Neuronal stem cell (in vitro differentiated cells): Measurements from ENCODE around the gene NR4A1.

Source experiments
- DNase-seq: peaks from one replicate; pipeline ENCODE4 v3.0.0-alpha.2; 2013; ENCODE audit warnings: low spot score
- H2AFZ ChIP-seq: one replicate; pipeline ENCODE4 v1.6.1; 2013; ENCODE audit warnings: mild to moderate bottlenecking, low read length, inconsistent platforms
- H2AK5ac ChIP-seq: 2 replicates; pipeline ENCODE4 v1.6.1; 2013; ENCODE audit warnings: low read depth, mild to moderate bottlenecking, inconsistent platforms, low read length, moderate library complexity, mixed read lengths
- H2BK120ac ChIP-seq: 2 replicates; pipeline ENCODE4 v1.6.1; 2013; ENCODE audit warnings: low read depth, mild to moderate bottlenecking, inconsistent platforms, low read length, moderate library complexity, mixed read lengths
- H2BK12ac ChIP-seq: one replicate; pipeline ENCODE4 v1.6.1; 2013; ENCODE audit warnings: low read length, inconsistent platforms
- H2BK15ac ChIP-seq: 2 replicates; pipeline ENCODE4 v1.6.1; 2013; ENCODE audit warnings: mild to moderate bottlenecking, low read length, inconsistent platforms, mixed read lengths
- H2BK5ac ChIP-seq: one replicate; pipeline ENCODE4 v1.6.1; 2013; ENCODE audit warnings: inconsistent platforms, mild to moderate bottlenecking, low read length, moderate library complexity
- H3K14ac ChIP-seq: one replicate; pipeline ENCODE4 v1.6.1; 2013; ENCODE audit warnings: low read length, inconsistent platforms
- H3K18ac ChIP-seq: 2 replicates; pipeline ENCODE4 v1.6.1; 2013; ENCODE audit warnings: low read length, inconsistent platforms
- H3K23ac ChIP-seq: 2 replicates; pipeline ENCODE4 v1.6.1; 2013; ENCODE audit warnings: low read depth, mild to moderate bottlenecking, mixed read lengths, low read length, inconsistent platforms; ENCODE audit not compliant: poor library complexity
- H3K27ac ChIP-seq: replicated peaks from 3 replicates; pipeline ENCODE4 v1.5.1; 2013; ENCODE audit warnings: low read length, inconsistent platforms
- H3K27me3 ChIP-seq, 3 experiments: 2 replicates each; pipeline ENCODE4 v1.6.1; 2013; ENCODE audit warnings: low read length in 3 of 3, mild to moderate bottlenecking in 2 of 3, inconsistent platforms in 1 of 3, low read depth in 1 of 3, mixed read lengths in 1 of 3, moderate library complexity in 1 of 3; ENCODE audit not compliant: control insufficient read depth in 3 of 3, insufficient read depth in 3 of 3
- H3K36me3 ChIP-seq, 2 donors: replicated peaks in 1 of 2; 2 replicates each; pipeline ENCODE4 v1.6.1; 2013; ENCODE audit warnings: low read length in 2 of 2; ENCODE audit not compliant: control insufficient read depth in 2 of 2, insufficient read depth in 2 of 2
- H3K4ac ChIP-seq: 2 replicates; pipeline ENCODE4 v1.6.1; 2013; ENCODE audit warnings: inconsistent platforms, mild to moderate bottlenecking, low read length, moderate library complexity
- H3K4me1 ChIP-seq, 2 donors: 1 replicate in 1 of 2; 2 replicates in 1 of 2; pipeline ENCODE4 v1.6.1; 2013; ENCODE audit warnings: low read length in 2 of 2, low read depth in 1 of 2; ENCODE audit not compliant: control insufficient read depth in 2 of 2, insufficient read depth in 1 of 2
- H3K4me2 ChIP-seq: one replicate; pipeline ENCODE4 v1.6.1; 2013; ENCODE audit warnings: mild to moderate bottlenecking, low read length, inconsistent platforms; ENCODE audit not compliant: insufficient read depth, poor library complexity, severe bottlenecking
- H3K4me3 ChIP-seq, 2 donors: 2 replicates each; pipeline ENCODE4 v1.5.1; 2013; ENCODE audit warnings: low read length in 2 of 2, mild to moderate bottlenecking in 2 of 2, inconsistent platforms in 1 of 2, moderate library complexity in 1 of 2
- H3K79me1 ChIP-seq: one replicate; pipeline ENCODE4 v1.6.1; 2013; ENCODE audit warnings: low read depth, mild to moderate bottlenecking, inconsistent platforms, low read length, moderate library complexity
- H3K9ac ChIP-seq: one replicate; pipeline ENCODE4 v1.6.1; 2013; ENCODE audit warnings: mild to moderate bottlenecking, low read depth, low read length, inconsistent platforms; ENCODE audit not compliant: poor library complexity
- H3K9me3 ChIP-seq, 2 donors: replicated peaks in 1 of 2; 2 replicates each; pipeline versions ENCODE3 to v1.6.1; 2013; ENCODE audit warnings: low read length in 2 of 2, mild to moderate bottlenecking in 2 of 2, inconsistent platforms in 1 of 2, low read depth in 1 of 2, mixed read lengths in 1 of 2, moderate library complexity in 1 of 2; ENCODE audit not compliant: control insufficient read depth in 2 of 2, insufficient read depth in 1 of 2
- H4K8ac ChIP-seq: one replicate; pipeline ENCODE4 v1.6.1; 2013; ENCODE audit warnings: low read depth, mild to moderate bottlenecking, inconsistent platforms, low read length, moderate library complexity
- H4K91ac ChIP-seq: one replicate; pipeline ENCODE4 v1.6.1; 2013; ENCODE audit warnings: low read length, low read depth, mild to moderate bottlenecking, inconsistent platforms; ENCODE audit not compliant: poor library complexity
- WGBS, 2 donors: extraction: QIAGEN DNeasy Blood & Tissue Kit; methylation state at CpG; one replicate each; pipeline ENCODE4 v1.1.7; 2013; ENCODE audit warnings: missing lambda C conversion rate in 2 of 2, mixed read lengths in 1 of 2; ENCODE audit not compliant: insufficient read length in 2 of 2, insufficient replicate concordance in 1 of 2; ENCODE audit errors: extremely low coverage in 2 of 2; 5-methylcytosine and 5-hydroxymethylcytosine counted together

The NR4A1 gene

DNA sequence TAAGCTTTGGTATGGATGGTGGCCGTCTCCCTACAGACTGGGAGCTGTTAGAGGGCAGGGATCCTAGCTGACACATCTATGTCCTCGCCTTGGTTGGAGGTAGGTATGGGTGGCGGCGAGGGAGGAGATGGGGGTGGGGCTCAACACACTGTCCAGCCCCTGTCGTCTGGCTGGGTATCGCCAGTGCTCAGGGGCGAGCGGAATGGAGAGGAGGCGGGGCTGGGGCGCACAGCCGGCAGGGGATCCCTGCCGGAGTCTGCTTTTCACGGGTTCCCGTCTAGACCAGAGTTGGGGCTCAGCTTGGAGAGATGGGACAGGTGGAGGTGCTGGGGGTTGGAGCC lies 28.4 kb upstream of the NR4A1 start:
- no peak for DNase-seq
- Histone ChIP-seq H3K36me3 (no peaks in the 10 kb centered on the region), H4K8ac (no peak overlapping the region), H2BK12ac (no peak overlapping the region), H3K4ac (no peak overlapping the region), H3K27me3 (peaks cover 0 to 23% (median 17%) of the 10 kb centered on the region in 3 experiments), H3K18ac (peak overlapping the region; percentile 90), H2BK15ac (peak overlapping the region; percentile 70), H2BK120ac (no peak overlapping the region), H3K23ac (peak overlapping the region; percentile 94), H2BK5ac (no peak overlapping the region), H3K9me3 (no peaks in the 10 kb centered on the region), H2AK5ac (no peak overlapping the region), H3K27ac (no peak overlapping the region), H4K91ac (no peak overlapping the region), H3K4me1 (peaks cover 21 to 22% of the 10 kb centered on the region in 2 donors), H2AFZ (peak overlapping the region; percentile 97), H3K9ac (peak overlapping the region; percentile 92), H3K14ac (no peak overlapping the region), H3K79me1 (no peaks in the 10 kb centered on the region), H3K4me3 (peak overlapping the region; percentile 53 to 79), H3K4me2 (peak overlapping the region; percentile 100)
- WGBS, 2 donors, result no CpG with 5 or more reads among the region's 14 CpGs

GRCh38 chr12:52023182-52023975 lies 27.9 kb upstream of the NR4A1 start:
- Histone ChIP-seq H3K27me3 (peaks cover 0 to 23% (median 17%) of the 10 kb centered on the region in 3 experiments), H3K4me3 (peak overlapping the region; percentile 53 to 79), H3K79me1 (no peaks in the 10 kb centered on the region), H2AK5ac (no peak overlapping the region), H4K91ac (no peak overlapping the region), H3K4me2 (peak overlapping the region; percentile 100), H3K9ac (peak overlapping the region; percentile 92), H3K4ac (no peak overlapping the region), H3K9me3 (no peaks in the 10 kb centered on the region), H2BK120ac (no peak overlapping the region), H2BK5ac (no peak overlapping the region), H3K18ac (peak overlapping the region; percentile 90), H3K14ac (no peak overlapping the region), H3K27ac (no peak overlapping the region), H3K36me3 (no peaks in the 10 kb centered on the region), H2AFZ (peak overlapping the region; percentile 97), H3K4me1 (peaks cover 21 to 22% of the 10 kb centered on the region in 2 donors), H4K8ac (no peak overlapping the region), H2BK12ac (no peak overlapping the region), H3K23ac (peak overlapping the region; percentile 94), H2BK15ac (peak overlapping the region; percentile 70)
- DNase-seq, result peak; percentile 80
- WGBS, 2 donors, result no CpG with 5 or more reads among the region's 70 CpGs

DNA sequence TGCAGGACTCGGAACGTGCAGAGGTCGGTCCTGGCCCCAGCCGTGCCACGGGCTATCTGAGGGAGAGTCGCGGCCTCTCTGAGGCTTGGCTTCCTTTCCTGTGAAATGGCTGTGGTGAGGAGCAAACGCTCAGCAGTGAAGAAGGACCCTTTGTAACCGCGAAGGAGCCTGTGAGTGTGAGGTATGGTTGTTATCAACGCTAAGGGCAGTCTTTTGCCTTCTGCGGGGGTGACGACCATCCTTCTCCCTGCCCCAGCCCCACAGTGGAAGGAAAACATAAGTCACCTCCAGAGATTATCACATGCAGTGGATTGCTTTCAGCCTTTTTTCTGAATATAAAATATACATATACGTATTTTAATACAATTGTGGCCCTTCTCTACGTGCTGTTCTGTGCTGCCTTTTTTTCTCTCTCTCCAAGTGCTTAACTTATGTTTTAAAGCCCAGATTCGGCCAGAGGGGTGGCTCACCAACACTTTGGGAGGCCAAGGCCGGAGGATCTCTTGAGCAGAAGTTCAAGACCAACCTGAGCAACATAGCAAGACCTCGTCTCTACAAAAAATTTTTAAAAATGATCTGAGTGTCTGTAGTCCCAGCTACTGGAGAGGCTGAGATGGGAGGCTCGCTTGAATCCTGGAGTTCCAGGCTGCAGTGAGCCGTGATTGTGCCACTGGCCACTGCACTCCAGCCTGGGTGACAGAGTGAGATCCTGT lies 27.1 kb upstream of the NR4A1 start:
- H4K91ac ChIP-seq, result no peak overlapping the region
- H3K79me1 ChIP-seq, result no peaks in the 10 kb centered on the region
- peak overlapping the region; percentile 5 for H3K18ac ChIP-seq
- no peak overlapping the region for H3K23ac ChIP-seq
- no peak overlapping the region for H3K14ac ChIP-seq
- no peak overlapping the region for H2BK15ac ChIP-seq
- H3K9ac ChIP-seq, result peak overlapping the region; percentile 22
- no peak overlapping the region for H3K27ac ChIP-seq
- H3K27me3 ChIP-seq, result peaks cover 0 to 23% (median 17%) of the 10 kb centered on the region in 3 experiments
- no peak overlapping the region for H3K4ac ChIP-seq
- H3K4me3 ChIP-seq, result peak overlapping the region; percentile 47 to 53
- H2AFZ ChIP-seq, result peak overlapping the region; percentile 97
- DNase-seq, result no peak
- no CpG with 5 or more reads among the region's 20 CpGs for WGBS, 2 donors
- H4K8ac ChIP-seq, result no peak overlapping the region
- H3K9me3 ChIP-seq, result no peaks in the 10 kb centered on the region
- peak overlapping the region; percentile 100 for H3K4me2 ChIP-seq
- no peaks in the 10 kb centered on the region for H3K36me3 ChIP-seq
- H2BK120ac ChIP-seq, result no peak overlapping the region
- H2BK12ac ChIP-seq, result no peak overlapping the region
- H2AK5ac ChIP-seq, result no peak overlapping the region
- H3K4me1 ChIP-seq, result peaks cover 21 to 24% of the 10 kb centered on the region in 2 donors
- no peak overlapping the region for H2BK5ac ChIP-seq

- no peak overlapping the region for H3K4me2 ChIP-seq
Measured at GRCh38 chr12:52024845-52025230, 26.4 kb upstream of the NR4A1 start.

More at GRCh38 chr12:52024845-52025230, 26.4 kb upstream of the NR4A1 start:
- H3K23ac ChIP-seq, result no peak overlapping the region
- H2AFZ ChIP-seq, result peak overlapping the region; percentile 94
- DNase-seq, result no peak
- H3K14ac ChIP-seq, result no peak overlapping the region
- no peak overlapping the region for H2AK5ac ChIP-seq
- H3K79me1 ChIP-seq, result no peaks in the 10 kb centered on the region
- H3K27ac ChIP-seq, result no peak overlapping the region
- H3K4me1 ChIP-seq, result peaks cover 22 to 26% of the 10 kb centered on the region in 2 donors
- H2BK12ac ChIP-seq, result no peak overlapping the region
- no peak overlapping the region for H3K9ac ChIP-seq
- H4K8ac ChIP-seq, result no peak overlapping the region
- H3K4ac ChIP-seq, result no peak overlapping the region
- H4K91ac ChIP-seq, result no peak overlapping the region
- no peak overlapping the region for H3K18ac ChIP-seq
- no peak overlapping the region for H2BK120ac ChIP-seq
- H3K36me3 ChIP-seq, result no peaks in the 10 kb centered on the region
- H3K9me3 ChIP-seq, result no peaks in the 10 kb centered on the region
- H2BK15ac ChIP-seq, result no peak overlapping the region
- peaks cover 0 to 23% (median 17%) of the 10 kb centered on the region in 3 experiments for H3K27me3 ChIP-seq
- no peak overlapping the region for H3K4me3 ChIP-seq
- H2BK5ac ChIP-seq, result no peak overlapping the region
- WGBS, 2 donors, result no CpG with 5 or more reads among the region's 15 CpGs
